ENCODE measurements around the gene CUX1.
"Not testable (repeated sequence)": the region's sequence is repeated elsewhere in the genome, so short reads cannot be mapped to it uniquely, and the experiment has no call there.

Gene CUX1

DNA sequence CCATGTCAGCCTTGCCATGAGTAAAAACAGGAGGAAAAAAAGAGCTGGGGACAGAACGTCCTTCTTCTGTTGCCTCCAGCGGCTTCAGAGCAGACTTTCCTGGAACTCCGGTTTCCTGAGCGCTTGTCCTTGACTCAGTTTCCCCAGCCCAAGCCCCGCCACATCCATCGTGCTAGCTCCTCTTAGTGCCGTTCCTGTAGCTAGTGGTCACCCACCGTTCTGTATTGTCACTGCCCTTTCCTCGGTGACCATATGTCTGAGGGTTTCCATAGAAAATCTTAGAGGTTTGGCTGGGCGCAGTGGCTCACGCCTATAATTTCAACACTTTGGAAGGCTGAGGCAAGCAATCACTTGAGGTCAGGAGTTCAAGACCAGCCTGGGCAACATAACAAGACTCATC, 100.1 kb downstream of the CUX1 start:
- DNase-seq (ENCODE audit: low spot score) = no peak

DNA sequence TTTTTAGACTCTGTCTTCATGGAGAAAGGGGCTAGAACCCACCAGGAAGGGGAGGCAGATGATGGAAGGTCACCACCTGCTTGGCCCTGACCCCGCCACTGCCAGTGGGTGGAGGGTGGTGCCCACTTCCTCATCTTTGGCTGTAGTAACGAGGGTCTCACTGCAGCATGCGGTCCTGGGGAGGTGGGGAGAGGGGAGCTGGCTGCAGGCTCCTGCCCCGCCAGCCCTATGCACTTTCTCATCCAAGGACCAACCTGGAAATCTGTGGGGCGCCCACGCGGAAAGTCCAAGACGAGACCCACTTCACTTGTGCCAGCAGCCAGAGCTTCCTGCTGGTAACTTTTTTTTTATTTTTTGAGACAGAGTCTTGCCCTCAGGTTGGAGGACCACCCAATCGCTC, 101.0 kb downstream of the CUX1 start:
- DNase-seq (ENCODE audit: low spot score) = no peak

DNA sequence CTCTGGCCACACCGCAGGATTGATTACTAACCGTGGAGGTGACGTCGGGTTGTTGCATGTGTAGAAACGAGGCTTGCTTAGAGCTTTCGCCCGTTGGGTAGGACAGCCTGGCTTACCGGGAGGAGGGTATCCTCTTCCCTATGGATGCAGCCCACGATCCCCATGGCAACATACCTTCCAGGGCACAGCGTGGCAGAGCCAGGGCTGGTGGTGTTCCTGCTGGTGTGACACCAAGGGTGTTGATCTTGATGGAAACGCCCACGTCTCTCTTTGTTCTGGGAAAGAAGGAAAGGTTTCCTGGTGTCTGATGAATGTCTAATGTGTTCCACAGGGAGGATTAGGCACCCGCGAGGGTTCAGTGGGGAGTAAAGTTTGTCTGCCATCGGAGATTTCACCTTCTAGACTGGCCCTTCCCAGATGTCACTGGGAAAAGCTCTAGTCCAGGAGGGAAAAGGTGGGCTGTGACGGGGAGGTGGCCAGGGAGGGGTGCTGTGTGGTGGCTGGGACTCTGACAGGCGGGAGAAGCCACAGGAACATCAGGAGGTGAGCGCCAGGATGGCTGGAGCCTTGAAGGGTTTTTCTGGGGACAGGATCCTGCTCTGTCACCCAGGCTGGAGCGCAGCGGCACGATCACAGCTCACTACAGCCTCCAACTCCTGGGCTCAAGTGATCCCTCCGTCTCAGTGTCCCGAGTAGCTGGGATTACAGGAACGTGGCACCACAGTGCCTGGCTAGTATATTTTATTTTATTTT, 102.1 kb downstream of the CUX1 start:
- DNase-seq (ENCODE audit: low spot score) = no peak

DNA sequence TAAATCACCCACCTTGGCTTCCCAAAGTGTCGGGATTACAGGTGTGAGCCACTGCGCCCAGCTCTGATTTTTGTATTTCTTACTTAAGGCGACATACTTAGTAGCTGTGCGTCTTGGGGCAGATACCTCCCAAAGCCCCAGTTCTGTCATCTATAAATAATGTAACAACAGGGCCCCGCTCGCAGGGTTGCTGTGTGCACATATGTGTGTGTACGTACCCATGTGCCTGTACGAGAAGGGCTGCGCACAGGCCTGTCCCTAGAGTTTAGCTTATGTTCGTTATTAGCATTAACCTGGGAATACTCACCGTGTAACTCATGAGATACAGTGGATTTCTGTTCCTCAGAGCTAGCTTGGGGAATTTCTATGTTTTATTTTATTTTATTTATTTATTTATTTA, 103.6 kb downstream of the CUX1 start:
- no peak for DNase-seq (ENCODE audit: low spot score)

DNA sequence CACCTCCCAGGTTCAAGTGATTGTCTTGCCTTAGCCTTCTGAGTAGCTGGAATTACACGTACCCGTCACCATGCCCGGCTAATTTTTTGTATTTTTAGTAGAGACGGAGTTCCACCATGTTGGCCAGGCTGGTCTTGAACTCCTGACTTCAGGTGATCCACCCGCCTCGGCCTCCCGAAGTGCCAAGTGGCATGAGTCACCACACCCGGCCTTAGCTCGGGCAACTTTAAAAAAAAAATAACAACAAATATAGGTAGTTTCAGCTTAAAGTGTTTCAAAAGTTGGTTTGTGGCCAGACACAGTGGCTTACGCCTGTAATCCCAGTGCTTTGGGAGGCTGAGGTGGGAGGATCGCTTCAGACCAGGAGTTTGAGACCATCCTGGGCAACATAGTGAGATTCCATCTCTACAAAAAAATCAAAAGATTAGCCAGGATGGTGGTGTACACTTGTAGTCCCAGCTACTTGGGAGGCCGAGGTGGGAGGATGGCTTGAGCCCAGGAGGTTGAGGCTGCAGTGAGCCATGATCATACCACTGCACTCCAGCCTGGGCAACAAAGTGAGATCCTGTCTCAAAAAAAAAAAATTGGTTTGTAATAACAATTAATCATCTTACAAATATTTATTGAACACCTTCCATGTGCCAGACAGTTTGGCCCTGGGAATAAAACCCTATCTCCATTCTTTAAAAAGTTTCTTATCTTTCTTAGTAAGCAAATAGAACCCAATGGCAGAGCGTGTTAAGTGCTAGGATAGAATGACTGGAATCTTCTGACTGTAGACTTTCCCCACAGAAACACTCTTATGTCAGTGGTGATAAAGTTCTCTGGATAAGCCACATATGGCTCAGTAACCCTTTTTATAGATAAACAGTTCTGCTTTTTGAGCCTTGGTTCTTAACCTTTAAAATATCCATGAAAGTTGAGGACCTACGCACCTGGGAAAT, 104.4 kb downstream of the CUX1 start:
- DNase-seq (ENCODE audit: low spot score) = not testable (repeated sequence)

DNA sequence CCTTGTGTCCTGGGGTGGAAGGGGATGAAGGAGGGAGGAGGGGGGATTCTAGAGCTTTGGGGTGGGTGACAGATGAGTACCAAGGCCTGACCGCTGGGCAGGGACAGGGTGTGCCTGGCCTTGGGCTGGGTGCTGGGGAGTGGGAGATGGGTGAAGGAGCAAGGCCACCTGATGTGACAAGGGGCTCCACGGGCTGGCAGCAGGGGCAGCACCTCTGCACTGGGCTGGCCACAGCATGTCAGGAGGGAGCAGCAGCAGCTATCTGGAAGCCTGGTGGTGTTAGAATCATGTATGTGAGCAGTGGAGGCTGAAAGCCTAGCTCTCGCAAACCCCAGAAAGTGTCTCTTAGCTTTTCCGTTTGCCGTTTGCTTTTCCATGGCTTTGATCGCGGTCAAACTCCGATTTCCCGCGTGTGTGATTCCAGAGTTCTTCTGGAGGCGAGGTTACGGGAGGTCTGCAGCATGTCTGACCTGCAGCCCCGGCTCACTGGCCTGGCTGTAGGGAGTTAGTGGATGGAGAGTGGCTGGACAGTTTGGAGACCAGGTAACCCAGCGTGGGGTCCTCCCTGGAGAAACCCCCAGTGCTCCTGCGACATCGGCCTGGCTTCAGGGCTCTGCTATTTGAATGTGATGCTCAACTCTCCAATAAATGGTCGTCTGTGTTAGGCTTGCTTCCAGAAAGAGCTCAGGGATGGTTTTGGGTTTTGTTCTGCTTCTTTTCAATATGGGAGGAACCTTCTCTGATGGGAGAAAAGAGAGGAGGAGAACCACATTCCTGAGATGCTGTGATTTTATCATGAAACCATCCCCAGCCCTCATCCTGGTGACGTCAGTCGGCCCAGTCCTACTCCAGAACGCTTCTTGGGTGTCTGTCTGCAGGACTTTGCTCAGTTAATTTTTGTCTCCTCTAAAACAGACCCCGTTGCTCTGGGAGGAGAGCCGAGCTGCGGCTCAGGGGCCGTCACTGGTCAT, 105.5 kb downstream of the CUX1 start:
- no peak for DNase-seq (ENCODE audit: low spot score)

DNA sequence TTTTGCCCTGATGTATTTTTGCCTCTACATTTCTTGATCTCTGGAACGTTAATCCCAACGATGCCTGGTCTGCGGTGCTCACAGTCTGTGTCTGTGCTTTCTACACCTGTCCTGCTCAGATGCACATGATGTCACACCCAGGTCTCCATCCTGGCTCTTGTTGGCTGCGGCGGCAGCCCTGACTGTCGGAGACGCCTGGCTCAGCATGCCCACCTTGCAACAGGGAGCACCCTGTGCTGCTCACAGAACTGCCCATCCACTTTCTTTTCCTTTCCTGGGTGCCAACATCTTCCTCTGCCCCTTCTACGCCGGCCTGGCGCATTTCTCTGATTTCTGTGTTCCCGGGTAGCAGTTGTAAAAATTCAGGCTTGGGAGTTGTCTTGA, 106.2 kb downstream of the CUX1 start:
- DNase-seq (ENCODE audit: low spot score) = no peak

DNA sequence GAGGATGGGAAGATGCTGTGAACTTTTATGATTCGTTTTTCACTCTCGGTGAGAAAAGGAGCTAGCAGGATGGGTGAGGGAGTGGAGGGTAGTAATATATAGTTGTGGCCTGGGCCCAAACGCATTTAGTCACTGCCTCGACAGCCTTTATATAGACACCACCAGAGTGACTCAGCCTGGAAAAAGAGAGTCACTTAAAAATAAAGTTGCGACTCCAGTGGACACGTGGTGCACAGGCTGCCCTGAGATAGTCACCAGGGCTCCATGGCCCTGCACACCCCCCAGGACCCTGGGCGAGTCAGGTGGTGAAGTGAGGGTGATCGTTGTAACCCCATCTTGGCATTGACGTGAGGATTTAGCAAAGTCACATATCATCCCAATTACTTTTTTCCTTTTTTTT, 106.7 kb downstream of the CUX1 start:
- no peak for DNase-seq (ENCODE audit: low spot score)

DNA sequence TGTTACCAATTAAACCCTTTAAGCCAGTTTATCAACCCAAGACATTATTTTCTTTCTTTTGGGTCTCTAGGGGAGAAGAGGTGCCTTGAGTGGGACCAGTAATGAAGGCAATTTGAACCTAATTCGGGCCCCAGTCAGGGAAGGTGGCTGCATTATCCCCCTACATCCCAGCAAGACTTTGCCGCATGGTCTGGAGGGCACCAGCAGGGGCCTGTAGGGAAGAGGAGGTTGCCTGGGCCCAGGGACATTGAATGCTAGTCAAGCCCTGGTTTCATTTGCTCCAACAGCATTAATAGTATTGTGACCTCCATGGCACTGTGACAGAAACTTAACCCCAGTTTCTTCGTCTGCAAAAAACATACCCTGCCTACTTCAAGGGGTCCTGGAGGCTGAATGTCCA, 108.8 kb downstream of the CUX1 start:
- DNase-seq (ENCODE audit: low spot score) = no peak

DNA sequence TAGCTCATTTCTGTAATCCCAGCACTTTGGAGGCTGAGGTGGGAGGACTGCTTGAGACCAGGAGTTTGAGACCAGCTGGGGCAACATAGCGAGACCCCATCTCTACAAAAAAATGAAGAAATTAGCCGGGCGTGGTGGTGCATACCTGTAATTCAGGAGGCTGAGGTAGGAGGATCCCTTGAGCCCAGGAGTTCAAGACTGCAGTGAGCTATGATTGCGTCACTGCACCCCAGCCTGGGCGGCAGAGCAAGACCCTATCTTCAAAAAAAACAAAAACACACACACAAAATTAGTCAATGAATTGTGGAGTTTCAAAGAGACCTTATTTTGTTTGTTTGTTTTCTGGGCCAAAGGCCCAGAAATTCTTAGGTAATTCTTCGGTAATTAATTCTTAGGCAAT, 110.0 kb downstream of the CUX1 start:
- no peak for DNase-seq (ENCODE audit: low spot score)

DNA sequence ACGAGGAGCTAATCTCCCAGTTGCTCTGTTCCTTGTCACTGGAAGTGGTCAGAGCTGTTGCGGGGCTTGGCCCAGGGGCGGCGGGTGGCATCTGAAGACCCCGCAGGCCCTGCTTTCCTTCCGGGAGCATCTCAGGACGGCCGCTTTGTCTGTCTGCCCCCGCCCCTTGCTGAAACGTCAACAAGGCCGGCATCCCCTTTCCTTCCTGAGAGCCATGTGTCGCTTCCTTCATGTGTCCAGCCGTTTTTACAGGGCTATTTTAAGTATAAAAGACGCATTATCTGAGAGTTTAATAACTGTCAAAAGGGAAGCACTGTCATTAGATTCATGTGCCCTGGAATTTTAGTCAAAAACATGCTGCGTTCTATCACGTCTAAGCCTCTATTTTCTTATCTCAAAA, 110.4 kb downstream of the CUX1 start:
- DNase-seq (ENCODE audit: low spot score) = no peak

DNA sequence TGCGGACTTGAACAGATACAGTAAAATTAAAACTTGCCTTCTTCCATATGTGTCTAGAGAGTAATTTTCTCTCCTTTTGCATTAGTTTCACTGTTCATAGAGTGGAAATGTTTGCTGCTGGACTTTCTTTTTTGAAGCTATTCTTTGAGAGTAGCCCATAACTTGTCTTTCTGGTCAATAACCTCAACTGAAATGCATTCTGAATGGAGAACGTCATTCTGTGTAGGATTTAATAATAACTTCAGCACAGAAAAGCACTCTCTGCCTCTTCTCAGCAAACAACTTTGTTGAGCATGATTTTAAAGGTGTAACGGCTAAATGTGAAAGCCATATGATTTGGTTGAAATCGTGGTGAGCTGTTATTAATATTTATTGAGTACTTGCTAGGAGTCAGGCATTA, 111.8 kb downstream of the CUX1 start:
- DNase-seq (ENCODE audit: low spot score) = no peak

DNA sequence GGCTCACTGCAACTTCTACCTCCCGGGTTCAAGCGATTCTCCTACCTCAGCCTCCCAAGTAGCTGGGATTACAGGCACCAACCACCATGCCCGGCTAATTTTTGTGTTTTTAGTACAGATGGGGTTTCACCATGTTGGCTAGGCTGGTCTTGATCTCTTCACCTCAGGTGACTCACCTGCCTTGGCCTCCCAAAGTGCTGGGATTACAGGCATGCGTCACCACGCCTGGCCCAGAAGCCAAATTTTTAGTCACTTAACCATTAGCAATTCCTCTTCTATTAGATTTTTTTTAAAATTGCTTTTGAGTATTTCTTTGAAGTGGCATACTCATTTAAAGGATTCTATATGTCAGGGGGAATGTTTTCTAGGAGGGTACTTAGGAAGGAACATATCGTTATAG, 112.5 kb downstream of the CUX1 start:
- DNase-seq (ENCODE audit: low spot score) = not testable (repeated sequence)

DNA sequence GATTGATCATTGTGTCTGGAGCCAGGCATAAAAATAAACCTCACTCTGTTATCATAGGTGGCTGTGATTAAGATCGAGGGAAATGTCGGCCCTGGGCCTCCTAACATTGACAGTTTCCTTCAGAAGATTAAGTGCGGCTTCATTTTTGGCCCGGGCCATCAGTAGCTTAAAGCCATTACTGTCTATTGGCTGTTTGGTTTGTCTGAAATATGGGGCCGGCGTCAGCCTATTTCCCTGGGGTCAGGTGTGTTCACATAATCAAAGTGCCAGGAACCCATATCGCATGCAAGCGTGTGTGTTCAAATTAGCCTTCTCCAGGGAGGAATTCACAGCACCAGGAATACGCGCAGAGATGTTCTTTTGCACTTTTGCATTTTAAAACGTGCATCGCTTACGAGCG, 114.7 kb downstream of the CUX1 start:
- no peak for DNase-seq (ENCODE audit: low spot score)

DNA sequence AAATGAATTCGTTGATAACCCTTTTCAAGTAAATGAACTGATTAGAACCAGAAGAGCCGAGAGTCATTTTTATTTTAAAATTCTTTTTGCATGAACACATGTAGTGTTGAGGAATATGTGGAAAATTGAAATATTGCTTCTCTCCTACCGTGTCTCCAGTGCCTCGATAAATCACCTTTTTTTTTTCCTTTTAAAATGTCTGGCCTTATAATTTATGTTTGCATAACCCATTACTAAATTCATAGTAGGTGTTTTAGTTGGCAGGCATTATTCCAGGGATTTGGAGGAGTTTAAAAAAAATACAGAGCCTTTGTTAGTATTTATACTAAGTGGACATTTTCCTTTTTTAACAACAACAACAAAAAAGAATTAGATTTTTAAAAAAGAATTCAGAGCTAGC, 115.6 kb downstream of the CUX1 start:
- no peak for DNase-seq (ENCODE audit: low spot score)

DNA sequence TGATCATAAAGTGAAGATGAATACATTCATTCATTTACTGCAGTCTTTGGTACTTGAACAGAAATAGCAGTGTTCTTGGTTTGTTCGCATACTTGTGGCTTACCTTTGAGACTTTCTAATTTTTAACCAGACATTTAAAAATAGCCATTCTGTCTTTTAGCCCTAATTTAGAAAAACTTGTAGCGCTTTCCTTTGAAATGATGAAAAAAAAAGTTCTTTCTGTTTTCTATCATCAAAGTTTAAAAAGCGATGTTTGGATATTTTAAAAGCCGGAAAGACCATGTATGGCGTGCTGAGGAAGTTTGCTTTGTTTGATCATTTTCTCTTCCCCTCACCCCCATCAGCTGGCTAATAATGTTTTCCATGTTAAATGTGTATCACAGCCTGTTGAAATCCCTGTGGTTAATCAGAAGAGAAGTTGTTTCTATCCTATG, 116.3 kb downstream of the CUX1 start:
- no peak for DNase-seq (ENCODE audit: low spot score)

DNA sequence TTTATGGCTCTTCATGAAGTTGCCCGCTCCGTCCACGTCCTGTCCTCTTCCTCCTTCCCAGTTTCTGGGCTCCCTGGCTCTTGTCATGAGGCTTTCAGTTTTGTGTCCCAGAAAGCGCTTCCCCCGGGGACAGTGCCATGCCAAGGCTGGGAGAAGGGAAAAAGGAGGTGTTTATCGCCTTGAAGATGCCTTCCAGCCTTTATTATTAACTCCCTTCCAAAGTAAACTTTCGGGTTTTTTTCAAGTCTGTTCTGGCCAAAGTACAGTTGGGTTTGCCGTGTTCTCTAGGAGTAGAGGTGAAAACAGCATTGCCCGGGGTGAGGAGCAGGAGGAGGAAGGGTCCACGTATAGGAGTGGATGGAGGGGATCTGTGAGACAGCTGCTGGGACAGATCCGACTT, 117.2 kb downstream of the CUX1 start:
- no peak for DNase-seq (ENCODE audit: low spot score)

DNA sequence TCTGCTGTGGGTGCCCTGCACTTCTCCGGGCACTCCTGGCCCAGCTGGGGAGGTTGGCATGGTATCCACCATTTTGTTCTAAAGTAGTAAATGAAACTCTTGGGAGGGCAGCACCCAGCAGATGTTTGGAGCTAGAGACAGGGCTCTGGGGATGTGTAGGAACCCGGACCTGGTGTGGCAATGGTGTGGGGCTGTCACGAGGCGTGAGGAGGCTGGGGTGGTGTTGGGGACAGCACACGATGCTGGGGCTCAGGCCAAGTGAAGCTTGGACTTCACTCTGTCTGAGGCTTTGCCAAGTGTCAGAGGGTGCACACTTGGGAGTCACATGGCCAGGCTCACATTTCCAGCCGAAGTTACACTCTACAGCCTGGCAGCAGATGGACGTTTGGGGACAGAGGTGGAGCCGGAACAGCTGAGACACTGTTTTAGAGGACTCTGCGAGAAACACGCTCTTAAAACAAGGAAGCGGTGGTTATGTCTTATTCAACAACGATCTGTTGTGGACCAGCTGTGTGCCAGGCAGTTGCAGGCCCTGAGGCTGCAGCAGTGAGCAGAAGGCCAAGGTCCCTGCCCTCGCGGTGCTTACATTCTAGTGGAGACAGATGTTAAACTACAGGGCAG, 118.2 kb downstream of the CUX1 start:
- no peak for DNase-seq (ENCODE audit: low spot score)

DNA sequence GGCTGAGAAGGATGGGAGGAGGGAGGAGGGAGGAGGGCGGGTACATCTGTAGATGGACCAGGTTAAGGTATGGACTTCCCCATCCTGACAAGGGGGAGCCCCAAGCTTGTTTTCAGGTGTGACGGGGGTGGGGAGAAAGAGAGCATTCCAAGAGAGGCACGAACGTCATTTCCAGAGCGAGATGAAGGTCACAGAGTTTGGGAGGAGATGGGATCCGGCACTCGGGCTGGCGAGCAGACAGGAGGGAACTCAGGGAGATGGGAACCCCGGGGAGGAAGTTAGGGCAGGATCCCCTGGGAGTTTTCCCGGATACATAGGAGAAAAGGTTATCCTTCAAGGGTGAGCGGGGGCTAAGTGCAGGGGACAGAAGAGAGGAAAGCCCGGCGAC, 118.8 kb downstream of the CUX1 start:
- DNase-seq (ENCODE audit: low spot score) = no peak

DNA sequence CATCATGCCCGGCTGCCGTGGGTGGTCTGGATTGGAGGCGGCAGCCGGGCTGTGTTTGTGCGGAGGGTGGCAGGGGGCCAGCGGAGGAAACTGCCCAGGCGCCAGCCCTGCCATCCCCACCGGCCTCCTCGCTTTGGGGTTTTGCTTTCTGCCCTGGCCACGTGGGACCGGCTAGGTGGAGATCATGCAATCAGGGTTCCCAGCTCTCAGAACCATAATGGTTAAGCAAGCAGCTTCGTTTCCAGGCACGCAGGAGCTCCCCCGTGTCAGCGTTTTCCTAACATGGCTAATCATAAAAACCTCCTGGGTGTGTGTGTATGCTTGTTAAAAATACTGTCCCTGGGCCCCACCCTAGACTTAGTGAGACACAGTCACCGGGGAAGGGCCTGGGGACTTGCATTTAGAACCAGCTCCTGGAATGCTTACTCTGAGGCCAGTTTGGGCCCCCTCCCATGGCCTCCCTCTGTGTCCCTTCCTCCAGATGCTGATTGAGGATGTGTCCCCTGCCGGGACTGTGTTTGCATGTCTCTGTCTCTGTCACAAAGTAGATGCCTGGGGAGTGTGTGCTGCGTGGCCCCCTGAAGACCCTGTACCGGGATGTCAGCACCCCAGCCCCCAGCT, 119.3 kb downstream of the CUX1 start:
- no peak for DNase-seq (ENCODE audit: low spot score)

Data from ecto neural progenitor cell (in vitro differentiated cells).